ENCODE data around the gene ZFAND2B.

Gene ZFAND2B

GRCh38 chr2:219204425-219205164 is 2.0 kb upstream of the ZFAND2B start:
- no peak for DNase-seq (ENCODE audit: low read depth)

- DNase-seq (ENCODE audit: low read depth), result no peak
These were observed 1.4 kb upstream of the ZFAND2B start for GRCh38 chr2:219205165-219205538.

DNA sequence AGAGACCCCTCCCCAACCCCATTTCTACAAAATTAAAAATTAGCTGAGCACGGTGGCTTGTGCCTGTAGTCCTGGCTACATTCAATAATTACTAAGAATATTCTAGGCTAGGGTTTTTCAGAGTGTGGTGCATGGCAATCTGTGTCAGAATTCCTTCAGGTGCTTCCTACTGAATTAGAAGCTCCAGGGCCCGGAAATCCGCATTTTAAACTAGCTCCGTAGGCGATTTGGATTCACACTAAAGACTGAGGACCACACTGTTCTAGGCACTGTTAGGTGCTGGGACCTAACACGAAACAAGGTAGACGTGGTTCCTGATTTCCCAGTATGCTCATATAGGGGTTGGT is 628 bp upstream of the ZFAND2B start:
- no peak for DNase-seq (ENCODE audit: low read depth)

DNA sequence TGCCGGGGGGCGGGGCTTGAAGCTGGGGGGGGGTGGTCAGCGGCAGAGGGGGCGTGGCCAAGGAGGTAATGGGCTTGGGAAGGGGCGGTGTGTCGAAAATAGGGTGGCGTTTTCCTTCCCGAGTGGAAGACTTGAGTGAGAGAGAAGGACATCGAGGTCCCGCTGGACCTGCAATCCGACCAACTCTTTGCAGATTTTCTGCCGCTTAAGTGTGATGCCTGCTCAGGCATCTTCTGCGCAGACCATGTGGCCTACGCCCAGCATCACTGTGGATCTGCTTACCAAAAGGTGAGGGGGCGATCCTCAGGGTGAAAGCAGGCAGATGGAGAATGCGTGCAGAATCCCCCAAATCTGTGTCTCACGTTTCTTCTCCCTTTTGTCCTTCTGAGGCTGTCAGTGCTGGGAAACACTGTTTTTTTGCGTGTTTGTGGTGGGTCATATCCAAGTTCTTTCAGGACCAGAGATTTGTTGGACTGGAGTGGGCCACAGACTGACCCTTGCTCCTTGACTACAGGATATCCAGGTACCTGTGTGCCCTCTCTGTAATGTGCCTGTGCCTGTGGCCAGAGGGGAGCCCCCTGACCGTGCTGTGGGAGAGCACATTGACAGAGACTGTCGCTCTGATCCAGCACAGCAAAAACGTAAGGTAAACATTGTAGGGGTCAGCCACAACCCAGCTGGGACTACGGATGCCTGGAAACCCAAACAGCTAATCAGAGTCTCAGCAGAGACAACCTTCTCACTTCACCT is 727 bp downstream of the ZFAND2B start:
- DNase-seq (ENCODE audit: low read depth), result peak; percentile 7

DNA sequence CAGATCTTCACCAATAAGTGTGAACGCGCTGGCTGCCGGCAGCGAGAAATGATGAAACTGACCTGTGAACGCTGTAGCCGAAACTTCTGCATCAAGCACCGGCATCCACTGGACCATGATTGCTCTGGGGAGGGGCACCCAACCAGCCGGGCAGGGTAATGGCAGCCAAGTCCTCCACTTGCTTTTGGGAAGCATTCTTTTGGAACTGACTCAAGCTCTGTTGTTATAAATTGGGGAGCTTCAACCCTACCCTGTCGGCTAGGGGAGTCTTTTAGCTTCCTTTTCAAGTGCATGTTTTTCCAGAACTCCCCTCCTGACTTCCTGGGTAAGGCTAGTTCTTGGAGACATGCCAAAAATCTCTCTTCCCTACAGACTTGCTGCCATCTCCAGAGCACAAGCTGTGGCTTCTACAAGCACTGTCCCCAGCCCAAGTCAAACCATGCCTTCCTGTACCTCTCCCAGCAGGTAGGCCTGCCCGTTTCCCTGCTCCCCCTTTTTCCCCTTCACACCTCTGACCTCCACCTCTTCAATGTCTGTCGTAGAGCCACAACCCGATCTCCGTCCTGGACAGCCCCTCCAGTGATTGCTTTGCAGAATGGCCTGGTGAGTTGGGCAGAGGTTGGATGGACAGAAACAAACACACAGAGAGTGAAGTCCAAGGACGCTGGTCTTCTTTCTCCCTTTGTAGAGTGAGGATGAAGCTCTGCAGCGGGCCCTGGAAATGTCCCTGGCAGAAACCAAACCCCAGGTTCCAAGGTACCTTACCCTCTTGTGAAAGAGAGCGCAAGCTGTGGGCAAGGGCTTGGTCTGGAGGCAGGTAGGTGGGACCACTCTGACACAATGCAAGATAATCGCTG is 1.5 kb downstream of the ZFAND2B start:
- DNase-seq (ENCODE audit: low read depth), result peak; percentile 34

DNA sequence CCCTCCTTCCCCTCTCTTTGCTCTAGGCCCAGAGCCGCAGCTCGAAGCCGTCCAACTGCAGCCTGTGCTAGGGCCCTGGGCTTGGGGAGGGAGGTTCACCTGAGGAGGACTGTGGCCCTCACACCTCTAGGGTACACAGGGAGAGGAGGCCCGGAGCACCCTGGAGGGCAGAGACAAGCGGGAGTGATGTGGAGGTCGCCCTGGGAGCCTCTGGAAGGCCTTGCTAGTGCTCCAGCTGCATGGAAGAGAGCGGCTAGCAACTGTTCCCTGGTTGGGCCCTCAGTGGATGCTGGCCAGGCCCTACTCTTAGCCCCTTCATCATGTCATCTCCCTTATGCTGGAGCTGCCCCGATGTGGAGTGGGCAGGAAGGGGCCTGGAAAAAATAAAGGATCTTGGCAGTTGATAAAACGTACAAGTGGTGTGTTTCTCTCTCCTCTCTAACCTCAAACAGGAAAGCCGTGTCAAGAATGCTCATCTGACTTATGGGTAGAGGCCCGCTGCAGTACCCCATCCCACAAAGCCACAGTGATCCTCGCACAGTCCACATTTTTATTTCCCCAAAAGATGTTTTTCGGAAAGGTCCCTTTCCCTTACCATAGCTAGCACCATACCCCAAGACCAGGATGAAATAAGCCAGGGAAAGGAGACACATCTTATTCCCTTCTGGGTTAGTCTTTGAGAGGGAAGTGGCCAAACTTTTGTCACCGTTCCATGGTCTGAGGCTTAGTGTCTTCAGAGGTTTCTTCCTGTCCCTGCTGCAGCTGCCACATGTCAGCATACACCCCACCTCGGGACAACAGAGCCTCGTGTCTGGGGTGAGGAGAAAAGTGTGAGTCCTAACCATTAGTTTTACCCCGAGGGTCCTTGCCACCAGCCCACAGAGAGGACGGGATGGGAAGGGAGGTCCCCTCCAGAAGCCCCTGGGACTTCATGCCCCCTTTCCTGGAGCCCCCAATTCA is 2.9 kb downstream of the ZFAND2B start:
- DNase-seq (ENCODE audit: low read depth), result no peak

- DNase-seq (ENCODE audit: low read depth), result no peak
These were observed 3.8 kb downstream of the ZFAND2B start for GRCh38 chr2:219210196-219210885.

GRCh38 chr2:219210886-219211362 is 4.3 kb downstream of the ZFAND2B start:
- no peak for DNase-seq (ENCODE audit: low read depth)

GRCh38 chr2:219213026-219213415 is 6.4 kb downstream of the ZFAND2B start:
- DNase-seq (ENCODE audit: low read depth), result no peak

GRCh38 chr2:219213486-219214071 is 7.0 kb downstream of the ZFAND2B start:
- DNase-seq (ENCODE audit: low read depth), result no peak

- no peak for DNase-seq (ENCODE audit: low read depth)
These were observed 7.6 kb downstream of the ZFAND2B start for GRCh38 chr2:219214141-219214540.

- no peak for DNase-seq (ENCODE audit: low read depth)
These were observed 8.2 kb downstream of the ZFAND2B start for GRCh38 chr2:219214786-219215185.

DNA sequence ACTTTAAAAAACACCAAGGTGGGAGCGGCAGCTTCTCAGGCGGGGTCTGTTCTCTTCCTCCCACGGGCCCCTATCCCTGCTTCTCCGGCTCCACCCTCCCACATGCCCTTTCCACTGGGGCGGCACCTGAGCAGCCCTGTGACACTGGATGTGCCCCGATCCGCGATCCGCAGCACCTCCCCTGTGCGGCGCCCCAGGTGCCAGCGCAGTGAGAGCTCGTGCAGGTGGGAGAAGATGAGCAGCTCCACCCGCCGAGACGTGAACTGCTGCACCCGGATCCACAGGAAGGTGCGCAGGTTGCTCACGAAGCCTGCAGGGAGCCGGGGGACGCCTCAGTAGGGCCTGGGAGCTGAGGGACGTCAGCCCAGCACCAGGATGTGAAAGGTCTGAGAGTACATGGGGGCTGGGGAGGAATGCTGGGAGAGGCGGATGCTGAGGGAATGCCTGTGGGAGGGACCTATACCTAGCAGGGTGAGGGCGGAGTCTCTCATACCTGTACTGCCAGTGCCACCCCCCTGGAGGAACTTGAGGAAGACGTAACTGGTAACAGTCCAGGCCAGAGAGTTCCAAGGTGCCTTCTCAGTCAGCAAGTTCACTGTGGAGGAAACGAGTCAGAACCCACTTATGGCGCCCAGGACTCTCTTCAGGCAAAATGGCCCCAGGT is 9.4 kb downstream of the ZFAND2B start:
- DNase-seq (ENCODE audit: low read depth), result no peak

DNA sequence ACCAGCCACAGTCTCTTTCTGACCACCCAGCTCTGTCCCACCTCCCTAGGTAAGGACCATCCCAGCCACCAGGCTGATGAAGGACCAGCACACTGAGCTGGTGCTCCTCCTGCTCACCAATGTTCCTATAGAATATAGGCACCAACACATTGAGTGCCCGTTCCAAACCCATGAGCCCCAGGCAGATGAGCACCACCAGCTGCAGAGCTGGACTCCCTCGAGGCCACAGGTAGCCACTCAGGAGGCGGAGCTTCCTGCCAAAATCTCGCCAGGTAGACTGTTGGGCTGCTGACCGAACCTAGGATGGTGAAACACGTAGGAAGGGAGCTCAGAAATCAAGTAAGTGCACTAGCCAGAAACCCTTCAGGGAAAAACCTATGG is 9.9 kb downstream of the ZFAND2B start:
- no peak for DNase-seq (ENCODE audit: low read depth)

DNA sequence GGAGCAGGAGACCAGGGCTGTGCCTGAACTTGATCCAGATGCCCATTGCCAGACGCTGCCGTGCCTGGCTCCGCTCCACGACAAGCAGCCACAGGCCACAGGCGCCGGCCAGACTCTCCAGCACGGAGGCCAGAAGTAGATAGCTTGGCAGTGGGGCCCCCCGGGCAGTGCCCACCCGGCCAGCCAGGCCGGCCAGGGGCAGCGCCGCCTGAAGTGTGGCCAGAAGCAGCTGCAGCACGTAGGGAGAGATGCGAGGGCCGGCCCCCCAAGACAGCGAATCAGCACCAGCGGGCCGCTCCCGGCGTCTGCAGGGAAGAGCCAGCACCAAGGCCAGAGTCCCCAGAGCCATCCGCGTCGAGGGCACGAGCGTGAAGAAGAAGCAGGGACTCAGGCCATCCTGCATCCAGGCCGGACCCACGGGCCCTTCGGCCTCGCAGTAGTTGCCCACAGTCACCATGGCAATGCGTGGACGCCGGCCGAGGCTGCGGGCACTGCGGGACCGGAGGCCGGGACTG is 11.7 kb downstream of the ZFAND2B start:
- peak; percentile 62 for DNase-seq (ENCODE audit: low read depth)

- DNase-seq (ENCODE audit: low read depth), result peak; percentile 91
These were observed 12.4 kb downstream of the ZFAND2B start, which contains the start of gene ABCB6 for GRCh38 chr2:219218732-219219701. ABCB6 (minus strand) TSS chr2:219218958; CDS start chr2:219218673, 285 bp downstream.

DNA sequence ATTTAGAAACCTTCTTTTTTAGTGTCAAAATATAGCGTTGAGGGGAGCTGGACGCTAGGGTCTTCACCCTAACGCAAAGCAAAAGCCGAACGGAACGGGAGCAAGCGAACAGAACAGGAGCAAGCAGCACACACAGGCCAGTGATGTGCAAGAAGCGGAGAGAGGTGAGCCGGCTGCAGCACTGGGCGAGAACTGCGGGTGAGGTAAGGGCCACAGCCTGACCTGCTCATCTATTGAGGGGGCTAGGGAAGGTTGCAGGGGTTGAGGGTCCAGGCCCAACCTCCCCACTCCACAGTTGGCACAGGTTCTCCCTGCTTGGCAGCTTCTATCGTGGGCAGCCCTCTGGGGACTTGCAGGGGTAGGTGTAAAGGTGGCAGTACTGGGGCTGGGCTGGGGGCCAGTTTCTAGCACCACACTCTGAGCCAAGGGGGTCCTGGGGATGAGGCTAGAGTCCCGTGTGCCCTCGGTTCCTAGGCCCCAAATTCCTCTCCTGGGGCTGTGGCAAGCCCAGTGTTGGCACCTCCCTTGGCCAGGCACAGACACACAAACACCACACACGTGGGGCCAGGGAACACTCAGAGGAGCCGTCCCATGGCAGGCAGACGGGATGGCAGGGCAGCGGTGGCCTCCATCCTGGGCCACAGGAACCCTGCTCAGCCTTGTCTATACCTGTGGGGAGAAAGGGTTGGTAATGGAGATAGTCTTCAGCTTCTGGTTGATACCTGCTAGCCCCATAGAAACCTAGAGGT is 13.4 kb downstream of the ZFAND2B start:
- no peak for DNase-seq (ENCODE audit: low read depth)
